Activated T-cell treated with anti-CD3 and anti-CD28 coated beads, Interleukin-2, amount 50 U/mL, for 72 hours (primary cell): ENCODE measurements around the gene PRDM16. TPM values are rescaled to one million over a fixed set of nuclear protein-coding genes. Genes with fewer than 3 reads are reported as not detected.

Experiments used
- ATAC-seq, 2 donors: fragments of 150-1000 bp; cut with Tn5 transposase; replicated peaks in 1 of 2; 2 replicates each; pipeline ENCODE4 v1.10.0; 2021; ENCODE audit warnings: moderate library complexity in 2 of 2, mild to moderate bottlenecking in 1 of 2
- DNase-seq, 2 donors: peaks; one replicate each; pipeline ENCODE4 v3.0.0; 2021 to 2022; ENCODE audit warnings: mixed read lengths in 1 of 2
- H3K27ac Mint-ChIP-seq: one replicate; pipeline ENCODE4 v1.8.0; 2022; ENCODE audit warnings: mild to moderate bottlenecking, moderate library complexity, mixed read lengths
- H3K27me3 Mint-ChIP-seq: one replicate; pipeline ENCODE4 v1.8.0; 2022; ENCODE audit warnings: low read depth, mixed read lengths
- H3K36me3 Mint-ChIP-seq, 2 donors: one replicate each; pipeline ENCODE4 v1.8.0; 2022; ENCODE audit warnings: mixed read lengths in 2 of 2, mild to moderate bottlenecking in 1 of 2; ENCODE audit not compliant: insufficient read depth in 2 of 2
- H3K4me1 Mint-ChIP-seq: one replicate; pipeline ENCODE4 v1.8.0; 2022; ENCODE audit warnings: low read depth, mixed read lengths
- H3K4me3 Mint-ChIP-seq, 2 donors: one replicate each; pipeline ENCODE4 v1.8.0; 2022; ENCODE audit warnings: mild to moderate bottlenecking in 2 of 2, mixed read lengths in 2 of 2, moderate library complexity in 2 of 2
- H3K9me3 Mint-ChIP-seq, 2 donors: one replicate each; pipeline ENCODE4 v1.8.0; 2022; ENCODE audit warnings: mixed read lengths in 2 of 2
- total RNA-seq, 2 donors: library from RNA; stranded (reverse); gene quantifications; one replicate each; pipeline ENCODE4 v1.2.3, GENCODE V29; 2022

Gene PRDM16
- total RNA-seq, 2 donors from 2014 or later, result 0.77 to 1.7 TPM

DNA sequence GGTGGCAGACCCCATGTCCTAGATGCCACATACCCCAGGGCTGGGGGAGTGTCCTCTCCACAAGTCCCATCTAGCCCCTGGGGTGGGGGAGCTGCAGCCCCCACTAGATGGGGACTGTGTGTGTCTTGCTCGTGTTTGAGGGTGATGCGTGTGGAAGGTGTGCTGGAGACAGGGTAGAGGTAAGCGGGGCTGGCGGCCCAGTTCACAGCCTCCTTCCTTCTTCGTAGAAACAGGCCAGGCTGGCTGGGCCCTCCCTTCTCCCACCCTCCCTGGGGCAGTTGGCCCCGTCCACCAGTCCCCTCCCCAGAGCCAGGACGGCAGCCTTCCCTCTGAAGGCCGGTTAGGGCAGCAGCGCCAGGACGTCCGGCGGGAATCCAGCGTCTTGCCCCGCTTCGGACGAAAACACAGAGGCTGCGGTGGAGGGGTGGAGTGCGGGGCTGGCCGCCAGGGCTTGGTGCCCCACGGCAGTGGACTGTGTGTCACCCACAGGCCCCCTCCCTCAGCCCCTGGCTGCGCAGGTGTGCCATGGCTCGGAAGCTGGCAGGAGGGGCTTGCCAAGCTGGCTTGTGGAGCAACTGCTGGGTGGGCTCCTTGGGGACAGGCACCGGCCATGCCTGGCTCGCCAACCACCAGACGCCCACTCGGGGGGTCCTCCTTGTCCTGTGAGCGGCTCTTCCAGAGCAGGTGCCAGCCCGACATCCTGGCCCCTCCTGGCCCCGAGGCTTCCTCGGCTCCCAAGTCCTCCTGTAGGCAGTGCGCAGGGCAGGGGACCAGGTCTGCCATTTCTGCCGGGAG, 3.6 kb downstream of the PRDM16 start:
- DNase-seq (no peak), ATAC-seq (no peak)
- Mint-ChIP-seq H3K4me1 (no peaks in the 10 kb centered on the region), H3K27ac (no peak overlapping the region), H3K27me3 (peaks cover 6% of the 10 kb centered on the region), H3K36me3 (peaks cover 0 to 2% of the 10 kb centered on the region in 2 donors), H3K4me3 (no peak overlapping the region), H3K9me3 (no peaks in the 10 kb centered on the region)

DNA sequence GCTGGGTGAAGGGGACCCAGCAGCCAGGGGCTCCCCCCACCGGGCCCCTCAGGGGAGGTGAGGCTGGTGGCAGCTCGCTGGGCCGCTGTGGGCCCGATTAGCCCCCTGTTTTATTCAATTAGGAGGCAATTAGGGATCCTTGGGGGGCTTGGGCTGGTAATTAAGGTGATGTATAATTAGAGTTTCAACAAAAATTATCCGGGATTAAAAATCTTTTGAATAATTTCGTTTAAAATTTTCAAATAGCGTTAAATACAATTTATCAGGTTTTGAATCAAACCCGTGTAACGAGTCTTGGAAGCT, 4.1 kb downstream of the PRDM16 start:
- no peak for ATAC-seq

DNA sequence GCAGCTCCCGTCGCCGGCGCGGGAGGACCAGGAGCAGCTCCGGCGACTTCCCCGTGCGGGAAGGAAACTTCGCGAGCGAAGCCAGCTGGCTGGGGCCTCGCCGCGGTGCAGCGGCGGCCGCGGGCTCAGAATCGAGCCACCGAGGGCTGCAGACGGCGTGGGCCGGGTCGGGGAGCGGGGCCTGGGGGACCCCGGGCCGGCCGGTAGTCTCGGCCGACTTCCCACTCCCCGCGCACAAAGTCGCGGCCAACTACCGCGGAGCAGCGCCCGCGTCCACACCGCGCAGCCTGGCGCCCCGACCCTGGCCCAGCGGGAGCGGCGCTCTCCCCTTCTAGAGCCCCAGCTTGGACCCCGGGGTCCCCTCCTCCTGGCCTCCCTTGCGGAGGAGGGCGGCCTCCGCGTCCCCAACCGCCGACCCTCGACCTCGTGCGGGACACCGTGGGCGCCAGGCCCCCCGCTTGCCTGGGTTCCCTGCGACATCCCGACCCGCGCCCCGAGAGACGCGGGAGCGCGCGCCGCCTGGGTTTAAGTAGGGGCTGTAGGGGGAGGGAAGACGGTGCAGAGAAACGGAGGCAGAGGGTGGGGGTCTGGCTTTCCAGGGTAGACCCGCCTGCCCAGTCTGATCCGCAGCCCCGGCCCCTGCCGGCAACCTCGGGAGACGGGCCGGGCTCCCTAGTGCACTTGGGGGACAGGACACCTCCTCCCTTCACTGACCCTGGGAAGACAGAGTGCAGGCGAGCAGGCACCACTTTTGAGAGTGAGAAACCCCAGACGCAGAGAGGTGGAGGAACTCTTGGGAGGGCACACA, 4.7 kb downstream of the PRDM16 start:
- no peak overlapping the region for H3K4me3 Mint-ChIP-seq
- H3K27ac Mint-ChIP-seq, result no peak overlapping the region
- ATAC-seq (no peak), DNase-seq (no peak)
- no peaks in the 10 kb centered on the region for H3K9me3 Mint-ChIP-seq
- H3K4me1 Mint-ChIP-seq, result no peaks in the 10 kb centered on the region
- peaks cover 13% of the 10 kb centered on the region for H3K27me3 Mint-ChIP-seq
- peaks cover 0 to 2% of the 10 kb centered on the region in 2 donors for H3K36me3 Mint-ChIP-seq

More for the DNA sequence above, 4.1 kb downstream of the PRDM16 start:
- no peaks in the 10 kb centered on the region for H3K9me3 Mint-ChIP-seq
- peaks cover 0 to 2% of the 10 kb centered on the region in 2 donors for H3K36me3 Mint-ChIP-seq
- H3K4me3 Mint-ChIP-seq, result no peak overlapping the region
- H3K27me3 Mint-ChIP-seq, result peaks cover 11% of the 10 kb centered on the region
- no peak for DNase-seq
- no peaks in the 10 kb centered on the region for H3K4me1 Mint-ChIP-seq
- no peak overlapping the region for H3K27ac Mint-ChIP-seq

DNA sequence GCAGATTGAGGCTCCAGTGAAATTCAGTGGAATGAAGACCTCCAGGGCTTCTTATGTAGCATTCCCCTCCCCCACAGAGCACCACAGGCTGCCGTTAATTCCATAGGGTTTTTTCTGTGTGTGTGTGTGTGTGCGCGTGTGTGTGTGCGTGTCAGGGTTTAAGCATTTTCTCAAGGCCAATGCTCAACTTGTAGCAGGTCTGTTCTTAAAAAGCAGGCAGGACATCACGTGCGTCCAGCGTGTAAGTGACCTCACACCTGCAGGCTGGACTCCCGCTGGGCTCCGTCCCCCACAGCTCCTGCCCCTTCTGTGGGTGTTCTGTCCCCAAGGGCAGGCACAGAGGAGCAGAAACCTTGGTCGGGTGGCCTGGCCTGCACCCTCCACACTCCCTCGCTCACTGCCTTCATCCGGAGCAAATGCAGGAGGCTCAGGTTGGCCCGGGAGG, 5.3 kb downstream of the PRDM16 start:
- DNase-seq (no peak), ATAC-seq (no peak)
- Mint-ChIP-seq H3K27me3 (peaks cover 13% of the 10 kb centered on the region), H3K4me3 (no peak overlapping the region), H3K27ac (no peak overlapping the region), H3K4me1 (no peaks in the 10 kb centered on the region), H3K9me3 (no peaks in the 10 kb centered on the region), H3K36me3 (no peaks in the 10 kb centered on the region)

DNA sequence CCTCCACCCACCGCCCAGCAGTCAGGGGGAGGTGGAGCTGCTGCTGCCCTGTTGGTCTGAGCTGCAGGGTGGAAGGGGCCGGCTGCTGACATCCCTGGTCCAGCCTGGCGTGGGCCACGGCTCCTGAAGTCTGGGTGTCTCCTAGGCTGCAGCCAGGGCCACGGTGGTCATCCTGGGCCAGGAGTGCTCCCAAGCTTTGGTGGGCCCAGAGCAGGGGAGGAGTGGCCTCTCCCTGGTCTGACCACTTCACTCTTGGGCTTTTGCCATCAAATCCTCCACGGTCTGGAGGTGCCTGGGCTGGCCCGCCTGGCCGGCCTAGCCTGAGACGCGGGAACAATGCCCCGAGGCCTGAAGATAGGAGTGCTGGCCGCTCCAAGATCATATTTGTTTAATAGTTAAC, 5.8 kb downstream of the PRDM16 start:
- no peak for ATAC-seq
- no peak overlapping the region for H3K4me3 Mint-ChIP-seq
- H3K36me3 Mint-ChIP-seq, result no peaks in the 10 kb centered on the region
- H3K27ac Mint-ChIP-seq, result no peak overlapping the region
- H3K4me1 Mint-ChIP-seq, result no peaks in the 10 kb centered on the region
- DNase-seq, result no peak
- H3K27me3 Mint-ChIP-seq, result peaks cover 13% of the 10 kb centered on the region
- no peaks in the 10 kb centered on the region for H3K9me3 Mint-ChIP-seq

DNA sequence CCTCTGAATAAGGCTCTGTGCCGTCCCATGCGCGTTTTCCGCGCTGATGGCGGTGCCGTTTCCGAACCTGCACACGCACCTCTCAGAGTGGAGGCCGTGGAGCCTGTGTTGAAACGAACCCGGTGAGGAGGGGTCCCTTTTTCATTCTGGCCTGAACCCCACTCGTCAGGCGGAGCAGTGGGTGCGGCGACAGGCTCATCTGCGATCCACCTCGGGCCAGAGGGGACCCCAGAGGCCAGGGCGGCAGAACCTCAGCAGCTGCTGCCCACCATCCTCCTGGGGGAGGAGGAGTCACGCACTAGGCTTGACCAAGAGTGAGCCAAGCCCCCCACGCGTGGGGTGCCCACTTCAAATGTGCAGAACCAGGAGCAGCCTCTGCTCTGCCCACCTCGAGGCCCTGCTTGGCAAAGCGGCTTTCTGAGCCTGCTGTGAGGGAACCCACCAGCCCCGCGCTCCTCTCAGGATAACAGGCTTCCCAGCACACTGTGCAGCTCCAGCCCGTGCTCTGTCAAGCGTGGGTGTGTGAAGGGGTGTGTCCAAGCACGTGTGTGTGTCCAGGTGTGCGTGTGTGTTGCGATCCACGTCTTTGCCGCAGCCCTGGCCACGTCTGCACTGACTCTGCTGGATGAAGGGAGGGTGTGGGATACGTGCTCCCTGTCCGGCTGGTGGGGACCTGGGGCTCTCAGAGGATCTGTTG, 6.8 kb downstream of the PRDM16 start:
- H3K9me3 Mint-ChIP-seq, result no peaks in the 10 kb centered on the region
- no peak for ATAC-seq
- peaks cover 13% of the 10 kb centered on the region for H3K27me3 Mint-ChIP-seq

DNA sequence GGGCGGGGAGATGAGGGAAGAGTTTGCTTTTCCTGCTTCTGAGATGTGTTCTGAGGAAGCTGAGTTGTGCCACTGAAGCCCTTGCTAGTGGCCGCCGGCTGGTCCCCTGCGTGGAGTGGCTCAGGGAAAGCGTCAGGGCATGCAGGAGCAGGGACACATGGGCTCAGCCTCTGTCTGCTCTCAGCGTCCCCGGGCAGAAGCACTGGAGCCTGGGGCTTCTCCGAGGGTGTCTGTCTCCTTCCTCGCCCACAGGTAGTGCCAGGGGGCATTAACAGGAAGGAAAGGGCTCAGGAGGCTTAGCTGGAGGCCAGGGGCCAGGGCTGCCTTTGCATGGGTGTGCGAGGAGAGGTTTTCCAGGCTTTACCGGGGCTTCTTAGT, 7.3 kb downstream of the PRDM16 start:
- no peak overlapping the region for H3K27ac Mint-ChIP-seq

More for the DNA sequence above, 6.8 kb downstream of the PRDM16 start:
- H3K36me3 Mint-ChIP-seq, result no peaks in the 10 kb centered on the region
- no peak for DNase-seq
- no peak overlapping the region for H3K27ac Mint-ChIP-seq
- H3K4me3 Mint-ChIP-seq, result no peak overlapping the region
- no peaks in the 10 kb centered on the region for H3K4me1 Mint-ChIP-seq

DNA sequence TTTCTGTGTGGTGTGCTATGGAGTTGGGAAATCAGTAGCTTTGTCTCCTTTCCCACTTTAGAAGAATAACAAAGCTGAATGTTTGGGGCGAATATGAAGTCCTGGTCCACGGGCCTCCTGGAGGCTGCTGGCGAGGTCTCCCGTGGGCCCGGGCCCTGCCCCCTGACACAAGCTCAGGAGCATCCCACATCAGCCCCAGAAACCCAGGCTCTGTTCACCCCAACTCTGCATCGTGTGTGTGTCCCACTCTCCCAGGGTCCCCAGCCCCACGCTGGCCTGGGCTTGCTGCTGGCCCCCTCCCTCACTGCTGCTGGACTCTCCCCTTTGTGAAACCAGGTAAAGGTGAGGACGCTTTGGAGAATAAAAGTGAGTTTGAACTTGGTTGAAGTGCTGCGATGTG, 8.1 kb downstream of the PRDM16 start:
- Mint-ChIP-seq H3K36me3 (no peaks in the 10 kb centered on the region), H3K9me3 (no peaks in the 10 kb centered on the region), H3K27ac (no peak overlapping the region), H3K4me1 (no peaks in the 10 kb centered on the region), H3K4me3 (no peak overlapping the region), H3K27me3 (peaks cover 12% of the 10 kb centered on the region)
- DNase-seq (no peak), ATAC-seq (no peak)

More for the DNA sequence above, 7.3 kb downstream of the PRDM16 start:
- Mint-ChIP-seq H3K9me3 (no peaks in the 10 kb centered on the region), H3K4me1 (no peaks in the 10 kb centered on the region), H3K27me3 (peaks cover 13% of the 10 kb centered on the region), H3K4me3 (no peak overlapping the region), H3K36me3 (no peaks in the 10 kb centered on the region)
- DNase-seq, result no peak
- ATAC-seq, result no peak

DNA sequence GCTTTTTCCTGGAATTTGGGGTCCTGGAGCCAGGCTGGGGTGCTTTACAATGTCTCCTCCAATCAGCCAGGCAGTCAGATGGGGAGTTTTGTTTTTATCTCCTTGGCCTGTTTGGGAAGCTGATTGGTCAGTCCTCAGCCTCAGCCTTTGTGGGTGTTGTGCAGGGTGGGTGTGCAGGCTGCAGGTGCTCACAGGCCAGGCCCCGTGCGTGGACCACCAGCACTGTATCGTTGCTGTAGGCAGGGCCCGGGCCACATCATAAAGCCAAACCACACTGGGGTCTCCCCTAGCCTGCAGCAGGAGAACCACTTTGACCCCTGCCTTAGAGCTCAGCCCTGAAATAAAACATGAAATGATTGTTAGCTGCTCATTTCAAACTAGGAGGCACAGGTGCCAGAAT, 8.6 kb downstream of the PRDM16 start:
- Mint-ChIP-seq H3K27me3 (peaks cover 7% of the 10 kb centered on the region), H3K27ac (no peak overlapping the region), H3K9me3 (no peaks in the 10 kb centered on the region), H3K4me1 (no peaks in the 10 kb centered on the region), H3K36me3 (no peaks in the 10 kb centered on the region), H3K4me3 (no peak overlapping the region)
- DNase-seq, result no peak
- ATAC-seq, result no peak

DNA sequence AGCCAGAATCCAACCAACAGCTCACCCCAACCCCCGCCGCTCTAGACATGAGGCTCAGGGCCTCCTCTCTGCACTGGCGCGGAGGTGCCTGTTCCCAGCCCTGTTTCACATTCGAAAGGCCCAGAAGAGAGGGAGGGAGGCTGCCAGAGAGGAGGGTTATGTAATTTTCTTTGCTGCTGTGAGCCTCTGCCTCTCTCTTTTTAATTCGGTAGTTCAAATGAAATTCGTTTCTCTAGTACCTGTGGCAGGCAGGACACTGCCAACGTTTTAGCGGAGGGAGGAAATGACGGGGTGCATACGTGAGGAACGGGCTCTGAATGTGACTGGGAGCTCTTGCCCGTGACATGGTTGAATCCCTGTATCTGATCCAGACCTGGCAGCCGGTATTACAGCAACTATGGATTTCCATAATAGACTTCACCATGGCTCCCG, 9.4 kb downstream of the PRDM16 start:
- no peak overlapping the region for H3K27ac Mint-ChIP-seq
- no peaks in the 10 kb centered on the region for H3K9me3 Mint-ChIP-seq
- no peak for ATAC-seq
- no peaks in the 10 kb centered on the region for H3K36me3 Mint-ChIP-seq
- no peaks in the 10 kb centered on the region for H3K4me1 Mint-ChIP-seq
- DNase-seq, result no peak
- peaks cover 6% of the 10 kb centered on the region for H3K27me3 Mint-ChIP-seq
- H3K4me3 Mint-ChIP-seq, result no peak overlapping the region

DNA sequence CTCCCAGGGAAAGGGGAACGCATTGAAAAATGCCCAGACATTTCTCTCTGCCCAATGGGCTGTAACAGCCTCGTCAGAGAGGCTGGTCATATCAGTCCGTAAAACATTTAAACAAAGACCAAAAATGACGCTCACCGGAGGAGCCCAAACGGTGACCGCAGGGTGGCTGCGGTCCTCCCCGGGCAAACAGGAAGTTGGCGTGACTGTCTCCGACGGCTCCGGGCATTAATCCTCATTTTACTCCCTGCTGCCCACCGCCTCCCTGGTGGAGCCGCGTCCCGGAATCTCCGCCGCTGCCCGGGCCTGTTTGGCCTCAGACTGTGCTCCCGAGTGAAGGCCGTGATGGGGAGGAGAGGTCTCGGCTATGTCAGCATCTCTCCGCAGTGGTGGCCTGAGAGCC, 9.9 kb downstream of the PRDM16 start:
- ATAC-seq, result no peak
- Mint-ChIP-seq H3K36me3 (no peaks in the 10 kb centered on the region), H3K9me3 (no peaks in the 10 kb centered on the region), H3K27me3 (peaks cover 6% of the 10 kb centered on the region), H3K4me3 (no peak overlapping the region), H3K4me1 (no peaks in the 10 kb centered on the region), H3K27ac (no peak overlapping the region)
- no peak for DNase-seq

DNA sequence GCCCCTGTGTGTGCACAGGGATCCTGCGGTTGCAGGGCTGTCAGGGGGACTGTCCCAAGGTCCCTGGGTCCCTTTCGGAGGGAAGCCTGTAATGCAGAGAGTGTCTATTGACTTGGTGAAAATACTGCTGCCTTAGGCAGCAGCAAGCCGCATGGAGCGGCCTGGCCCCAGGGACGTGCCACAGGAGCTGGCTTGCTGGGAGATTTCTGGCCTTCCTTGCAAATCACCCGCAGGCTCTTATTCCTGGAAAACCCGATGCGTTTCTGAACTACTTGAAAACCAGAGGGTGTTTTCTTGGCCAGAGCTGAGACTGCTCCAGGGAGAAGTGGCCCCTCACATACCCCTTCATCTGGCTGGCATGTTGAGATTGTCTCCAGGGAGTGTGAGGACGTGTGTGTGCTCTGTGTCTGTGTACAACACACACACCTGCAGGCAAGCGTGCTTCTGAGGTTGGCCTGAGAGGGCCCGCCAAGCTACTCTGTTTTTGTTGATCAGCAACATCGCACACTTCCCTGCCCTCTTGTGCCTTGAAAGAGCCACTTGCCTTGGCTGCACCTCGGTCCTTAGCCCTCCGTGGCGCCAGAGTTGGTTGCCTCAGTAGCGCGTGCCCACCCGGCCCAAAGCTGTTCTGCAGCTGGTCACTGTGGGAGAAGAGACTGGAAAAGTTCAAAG, 10.5 kb downstream of the PRDM16 start:
- Mint-ChIP-seq H3K27me3 (peaks cover 6% of the 10 kb centered on the region), H3K36me3 (no peaks in the 10 kb centered on the region), H3K27ac (no peak overlapping the region), H3K9me3 (no peaks in the 10 kb centered on the region), H3K4me3 (no peak overlapping the region), H3K4me1 (no peaks in the 10 kb centered on the region)
- no peak for DNase-seq
- no peak for ATAC-seq
